Right lobe of liver (tissue), 4 donors: ENCODE data around the gene EIF4E1B.

ENCODE experiments used
- POLR2A ChIP-seq: fragments of 450-650 bp; IDR thresholded peaks from one replicate; pipeline ENCODE4 v1.6.1; 2017; ENCODE audit warnings: antibody characterized with exemption, mild to moderate bottlenecking
- TF ChIP-seq, protein P1 (sequence below), 4 donors: fragments of 200-600 bp in 3 of 4; fragments of 450-650 bp in 1 of 4; IDR thresholded peaks; one replicate each; pipeline versions ENCODE4 v1.5.1 to v1.8.0; 2016 to 2022; ENCODE audit warnings: antibody characterized with exemption in 4 of 4, mild to moderate bottlenecking in 2 of 4
- donor health status: DM: no; HTN: no; CAD: no.
- donor health status: DM: no; HTN: no; CAD: no.
- donor health status: DM: no; HTN: yes; CAD: no.

DNA sequence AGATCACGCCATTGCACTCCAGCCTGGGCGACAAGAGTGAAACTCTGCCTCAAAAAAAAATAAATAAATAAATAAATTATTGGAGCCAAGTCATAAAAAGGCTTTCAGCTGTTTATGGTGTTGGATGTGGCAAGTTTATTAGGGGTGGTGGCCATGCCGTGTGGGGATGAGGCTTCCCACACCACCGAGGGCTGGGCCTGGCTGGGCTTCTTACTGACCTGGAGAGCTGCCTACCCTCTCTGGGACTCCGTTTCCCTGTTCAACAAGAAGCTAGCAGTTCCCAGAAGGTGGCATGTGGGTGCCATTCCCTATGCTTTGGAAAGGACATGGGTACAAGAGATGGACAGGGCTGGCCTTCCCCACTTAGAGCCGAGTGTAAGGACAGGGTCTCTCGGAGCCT is 43.1 kb upstream of the EIF4E1B start:
- TF ChIP-seq, protein P1, sequence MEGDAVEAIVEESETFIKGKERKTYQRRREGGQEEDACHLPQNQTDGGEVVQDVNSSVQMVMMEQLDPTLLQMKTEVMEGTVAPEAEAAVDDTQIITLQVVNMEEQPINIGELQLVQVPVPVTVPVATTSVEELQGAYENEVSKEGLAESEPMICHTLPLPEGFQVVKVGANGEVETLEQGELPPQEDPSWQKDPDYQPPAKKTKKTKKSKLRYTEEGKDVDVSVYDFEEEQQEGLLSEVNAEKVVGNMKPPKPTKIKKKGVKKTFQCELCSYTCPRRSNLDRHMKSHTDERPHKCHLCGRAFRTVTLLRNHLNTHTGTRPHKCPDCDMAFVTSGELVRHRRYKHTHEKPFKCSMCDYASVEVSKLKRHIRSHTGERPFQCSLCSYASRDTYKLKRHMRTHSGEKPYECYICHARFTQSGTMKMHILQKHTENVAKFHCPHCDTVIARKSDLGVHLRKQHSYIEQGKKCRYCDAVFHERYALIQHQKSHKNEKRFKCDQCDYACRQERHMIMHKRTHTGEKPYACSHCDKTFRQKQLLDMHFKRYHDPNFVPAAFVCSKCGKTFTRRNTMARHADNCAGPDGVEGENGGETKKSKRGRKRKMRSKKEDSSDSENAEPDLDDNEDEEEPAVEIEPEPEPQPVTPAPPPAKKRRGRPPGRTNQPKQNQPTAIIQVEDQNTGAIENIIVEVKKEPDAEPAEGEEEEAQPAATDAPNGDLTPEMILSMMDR (IDR thresholded peaks at IDR 0.05) = no peak
- TF ChIP-seq POLR2A = no peak
